HepG2 (cell line): ENCODE data around the gene VGLL4. TPM values are rescaled to one million over a fixed set of nuclear protein-coding genes. Genes with fewer than 3 reads are reported as not detected.

Experiments
- DNMT1 ChIP-seq: sonication (generic); formaldehyde crosslinking; IDR thresholded peaks from 2 replicates; pipeline ENCODE4 v1.5.1; 2020; ENCODE audit warnings: mild to moderate bottlenecking, missing genetic modification reagents
- ETV5 ChIP-seq: IDR thresholded peaks from 2 replicates; pipeline ENCODE4 v1.6.1; 2018; ENCODE audit warnings: missing biosample characterization, missing genetic modification reagents, inconsistent platforms, borderline replicate concordance
- HNF1B ChIP-seq: sonication (generic); formaldehyde crosslinking; IDR thresholded peaks from 2 replicates; pipeline ENCODE4 v1.5.1; 2020; ENCODE audit warnings: mild to moderate bottlenecking, moderate library complexity, missing genetic modification reagents
- HNF4A ChIP-seq: sonication (generic); formaldehyde crosslinking; IDR thresholded peaks from 2 replicates; pipeline ENCODE4 v1.4.0; 2020; ENCODE audit warnings: missing genetic modification reagents
- HOXD1 ChIP-seq: sonication (generic); formaldehyde crosslinking; IDR thresholded peaks from 2 replicates; pipeline ENCODE4 v1.5.0; 2020; ENCODE audit warnings: missing genetic modification reagents
- IRF2 ChIP-seq: IDR thresholded peaks from 2 replicates; pipeline ENCODE4 v1.6.1; 2018; ENCODE audit warnings: missing genetic modification reagents, missing compliant biosample characterization
- KLF11 ChIP-seq: IDR thresholded peaks from 2 replicates; pipeline ENCODE4 v1.6.1; 2016; ENCODE audit warnings: missing compliant biosample characterization
- KMT2A ChIP-seq: sonication (generic); formaldehyde crosslinking; IDR thresholded peaks from 2 replicates; pipeline ENCODE4 v1.4.0; 2020; ENCODE audit warnings: missing genetic modification reagents
- MAFF ChIP-seq: IDR thresholded peaks from 2 replicates; pipeline ENCODE4 v1.6.1; 2011; ENCODE audit warnings: low read depth, low read length, improper control_type of control experiment
- MED1 ChIP-seq: sonication (generic); formaldehyde crosslinking; IDR thresholded peaks from 2 replicates; pipeline ENCODE4 v1.4.0; 2020; ENCODE audit warnings: missing genetic modification reagents
- NKX3-1 ChIP-seq: sonication (generic); formaldehyde crosslinking; IDR thresholded peaks from 2 replicates; pipeline ENCODE4 v1.5.0; 2020; ENCODE audit warnings: missing genetic modification reagents
- REST ChIP-seq, 2 experiments: IDR thresholded peaks; 2 replicates each; pipeline ENCODE4 v1.6.1; 2011 to 2012; ENCODE audit warnings: low read length in 2 of 2, borderline replicate concordance in 1 of 2, low read depth in 1 of 2, mild to moderate bottlenecking in 1 of 2, moderate library complexity in 1 of 2
- SIN3A ChIP-seq: IDR thresholded peaks from 2 replicates; pipeline ENCODE4 v1.6.1; 2011; ENCODE audit warnings: low read depth, mild to moderate bottlenecking, control low read depth, low read length, borderline replicate concordance
- ZBTB37 ChIP-seq: sonication (generic); formaldehyde crosslinking; IDR thresholded peaks from 2 replicates; pipeline ENCODE4 v1.4.0; 2020; ENCODE audit warnings: mild to moderate bottlenecking, missing genetic modification reagents
- ZMYM2 ChIP-seq: sonication (generic); formaldehyde crosslinking; IDR thresholded peaks from 2 replicates; pipeline ENCODE4 v1.8.0; 2022; ENCODE audit warnings: mild to moderate bottlenecking, missing genetic modification reagents
- ZMYM4 ChIP-seq: sonication (generic); formaldehyde crosslinking; IDR thresholded peaks from 2 replicates; pipeline ENCODE4 v1.8.1; 2023; ENCODE audit warnings: mild to moderate bottlenecking, missing genetic modification reagents
- ZNF343 ChIP-seq: sonication (generic); formaldehyde crosslinking; IDR thresholded peaks from 2 replicates; pipeline ENCODE4 v1.4.0; 2020; ENCODE audit warnings: mild to moderate bottlenecking, missing genetic modification reagents
- ZNF572 ChIP-seq: sonication (generic); formaldehyde crosslinking; IDR thresholded peaks from 2 replicates; pipeline ENCODE4 v1.5.1; 2020; ENCODE audit warnings: mild to moderate bottlenecking, missing genetic modification reagents
- ZNF883 ChIP-seq: sonication (generic); formaldehyde crosslinking; IDR thresholded peaks from 2 replicates; pipeline ENCODE4 v1.5.1; 2020; ENCODE audit warnings: mild to moderate bottlenecking, missing genetic modification reagents; ENCODE audit errors: not compliant biosample characterization
- polyA plus RNA-seq, 8 experiments: library from polyadenylated mRNA; depleted of rRNA in 3 of 8; stranded (reverse) in 7 of 8; unstranded in 1 of 8; fragments of >200 nt; fragmentation: Illumina TruSeq in 4 of 8; extraction: Trizol in 4 of 8; gene quantifications; 2 replicates each; pipeline versions ENCODE4 v1.2.1 to v1.2.3, GENCODE V29; 2011 to 2016; ENCODE audit warnings: low read depth in 4 of 8, missing spikeins in 1 of 8, mixed read lengths in 1 of 8; ENCODE audit not compliant: insufficient read depth in 1 of 8
- total RNA-seq, 5 experiments: library from RNA; depleted of rRNA; stranded (reverse); fragments of >200 nt; fragmentation: Illumina TruSeq; extraction: Trizol; gene quantifications; 2 replicates each; pipeline ENCODE4 v1.2.3, GENCODE V29; 2016; ENCODE audit warnings: low read depth in 1 of 5
- TF ChIP-seq, protein P1 (sequence below): IDR thresholded peaks from 2 replicates; pipeline ENCODE4 v1.6.1; 2016; ENCODE audit warnings: mild to moderate bottlenecking

The VGLL4 gene
- total and polyA plus RNA-seq, 2 of the 13 experiments (the other 11 are each of a cell fraction or from before 2014, with no cell fraction given), result 23.2 to 39.0 TPM

DNA sequence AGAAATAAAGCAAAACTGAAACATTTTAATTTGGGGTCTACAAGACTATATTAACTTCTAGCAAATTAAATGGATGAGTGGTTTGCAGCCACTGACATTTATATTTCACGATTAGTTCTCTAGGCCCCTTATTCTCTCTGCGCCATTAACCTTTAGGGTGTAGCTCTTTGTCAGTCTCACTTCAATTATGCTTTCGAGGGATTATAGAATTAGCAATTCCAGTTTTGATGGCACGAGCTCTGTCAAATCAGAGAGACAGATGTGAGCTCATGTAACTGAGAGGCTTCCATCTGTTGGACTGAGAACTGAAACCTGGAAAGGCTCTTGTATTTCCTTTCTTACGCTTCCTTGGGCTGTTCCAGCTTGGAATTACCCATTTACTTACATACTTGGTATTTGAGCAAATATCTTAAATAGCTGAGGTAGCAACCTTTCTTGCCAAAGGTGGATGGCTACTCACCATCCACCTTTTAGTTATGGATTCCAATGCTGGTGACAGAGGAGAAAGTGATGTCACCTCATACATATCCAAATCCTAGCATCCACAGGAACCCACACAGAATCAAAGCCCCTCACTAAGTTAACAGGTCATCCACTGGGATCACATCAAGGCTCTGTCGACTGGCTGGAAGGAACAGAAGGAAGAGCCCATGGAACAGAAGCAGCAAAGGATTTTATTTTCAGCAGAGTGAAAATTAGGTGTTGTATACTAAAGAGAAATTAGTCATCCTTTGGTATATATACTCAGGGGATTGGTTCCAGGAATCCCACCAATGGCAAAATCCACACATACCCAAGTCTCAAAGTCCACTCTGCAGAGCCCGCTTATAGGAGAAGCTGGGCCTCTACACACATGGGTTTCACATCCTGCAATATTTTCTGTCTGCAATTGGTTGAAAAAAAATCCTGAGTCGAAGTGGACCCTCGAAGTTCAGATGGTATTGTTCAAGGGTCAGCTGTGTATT is 20.8 kb downstream of the VGLL4 start (continued):
- TF ChIP-seq KMT2A (CRISPR knock-in tag), result peak; percentile 55; the same call in 1 of the 2 replicates
- TF ChIP-seq MED1 (CRISPR knock-in tag), result peak; percentile 56; the same call in 1 of the 2 replicates
- no peak for TF ChIP-seq ZBTB37 (CRISPR knock-in tag)
- TF ChIP-seq, protein P1, sequence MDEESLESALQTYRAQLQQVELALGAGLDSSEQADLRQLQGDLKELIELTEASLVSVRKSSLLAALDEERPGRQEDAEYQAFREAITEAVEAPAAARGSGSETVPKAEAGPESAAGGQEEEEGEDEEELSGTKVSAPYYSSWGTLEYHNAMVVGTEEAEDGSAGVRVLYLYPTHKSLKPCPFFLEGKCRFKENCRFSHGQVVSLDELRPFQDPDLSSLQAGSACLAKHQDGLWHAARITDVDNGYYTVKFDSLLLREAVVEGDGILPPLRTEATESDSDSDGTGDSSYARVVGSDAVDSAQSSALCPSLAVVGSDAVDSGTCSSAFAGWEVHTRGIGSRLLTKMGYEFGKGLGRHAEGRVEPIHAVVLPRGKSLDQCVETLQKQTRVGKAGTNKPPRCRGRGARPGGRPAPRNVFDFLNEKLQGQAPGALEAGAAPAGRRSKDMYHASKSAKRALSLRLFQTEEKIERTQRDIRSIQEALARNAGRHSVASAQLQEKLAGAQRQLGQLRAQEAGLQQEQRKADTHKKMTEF, result peak; percentile 62
- peak in 1 of 2 experiments; percentile 50; a peak in 1 of 4 replicates for TF ChIP-seq REST (IDR thresholded peaks at IDR 0.05; ENCODE audit: borderline replicate concordance in 1 of 2, low read depth in 1 of 2, low read length in 2 of 2)
- no peak for TF ChIP-seq ZNF572 (CRISPR knock-in tag)
- TF ChIP-seq IRF2 (CRISPR knock-in tag), result peak; percentile 60; the same call in 1 of the 2 replicates
- no peak for TF ChIP-seq NKX3-1 (CRISPR knock-in tag)
- TF ChIP-seq MAFF, result peak; percentile 5; the same call in 1 of the 2 replicates
- no peak for TF ChIP-seq ZNF343 (CRISPR knock-in tag)
- peak; percentile 83 for TF ChIP-seq ZMYM4 (CRISPR knock-in tag)
- TF ChIP-seq ZMYM2, result peak; percentile 79
- TF ChIP-seq HOXD1, result no peak
- no peak for TF ChIP-seq ZNF883 (CRISPR knock-in tag)
- TF ChIP-seq SIN3A, result 0 out of 2 replicates have a peak, but pooled peaks have one; percentile 40
- no peak for TF ChIP-seq DNMT1
- TF ChIP-seq HNF1B (CRISPR knock-in tag), result peak; percentile 46; the same call in 1 of the 2 replicates
- TF ChIP-seq KLF11 (CRISPR knock-in tag), result 0 out of 2 replicates have a peak, but pooled peaks have one; percentile 34
- TF ChIP-seq HNF4A (CRISPR knock-in tag), result peak; percentile 91
- peak; percentile 60; the same call in 1 of the 2 replicates for TF ChIP-seq ETV5 (CRISPR knock-in tag)
